SK-N-SH treated with all-trans-retinoic acid at 6 μM for 48 hours (cell line): ENCODE results near the gene SLC7A8.

ENCODE experiments used
- ARNTL ChIP-seq: fragments of 450-650 bp; formaldehyde crosslinking; IDR thresholded peaks from 2 replicates; pipeline ENCODE4 v1.5.0; 2020; ENCODE audit warnings: low read depth, mild to moderate bottlenecking, moderate library complexity, borderline replicate concordance
- RARB ChIP-seq: fragments of 250-450 bp; sonication (Bioruptor Pico); IDR thresholded peaks from 2 replicates; pipeline ENCODE4 v1.8.0; 2021; ENCODE audit warnings: mild to moderate bottlenecking, moderate library complexity

DNA sequence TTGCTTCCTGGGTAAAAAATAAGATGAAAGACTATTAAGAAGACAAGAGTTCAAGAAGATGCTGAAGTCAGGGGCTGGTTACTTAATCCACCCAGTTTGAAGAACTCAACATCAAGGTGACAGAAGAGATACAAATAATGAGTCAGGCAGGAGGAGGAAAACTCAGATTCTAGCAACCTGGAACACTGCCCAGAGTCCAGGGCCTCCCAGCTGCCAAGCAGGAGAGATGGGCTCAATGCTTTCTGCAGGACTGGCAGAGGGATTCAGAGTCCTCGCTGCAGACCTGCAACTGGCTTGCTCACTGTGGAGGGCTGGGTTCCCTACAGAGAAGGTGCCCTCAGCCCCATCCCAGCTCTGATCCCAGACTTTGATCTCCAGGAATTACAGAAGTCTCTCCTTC lies 35.8 kb downstream of the SLC7A8 start:
- TF ChIP-seq RARB (CRISPR knock-in tag) (no peak), ARNTL (CRISPR knock-in tag) (no peak)
